HUES6 (cell line): ENCODE measurements around the gene GNAQ.
A peak's percentile ranks its signal among the peaks of the same experiment; 100 is the strongest.
"Not testable (repeated sequence)": the region's sequence is repeated elsewhere in the genome, so short reads cannot be mapped to it uniquely, and the experiment has no call there.

ENCODE experiments used
- H3K27ac ChIP-seq: 2 replicates; pipeline ENCODE4 v1.7.0; 2013; ENCODE audit warnings: low read depth, mild to moderate bottlenecking, low read length, inconsistent platforms
- H3K27me3 ChIP-seq: 2 replicates; pipeline ENCODE4 v1.6.1; 2013; ENCODE audit warnings: low read length; ENCODE audit not compliant: control insufficient read depth, insufficient read depth
- H3K36me3 ChIP-seq: 2 replicates; pipeline ENCODE4 v1.6.1; 2013; ENCODE audit warnings: low read length; ENCODE audit not compliant: control insufficient read depth, insufficient read depth
- H3K4me1 ChIP-seq: 2 replicates; pipeline ENCODE4 v1.6.1; 2013; ENCODE audit warnings: low read length; ENCODE audit not compliant: control insufficient read depth, insufficient read depth
- H3K4me3 ChIP-seq: 2 replicates; pipeline ENCODE4 v1.5.1; 2013; ENCODE audit warnings: low read depth, low read length
- H3K9ac ChIP-seq: one replicate; pipeline ENCODE4 v1.6.1; 2013; ENCODE audit warnings: mild to moderate bottlenecking, low read length
- H3K9me3 ChIP-seq: 2 replicates; pipeline ENCODE4 v1.6.1; 2013; ENCODE audit warnings: low read depth, low read length; ENCODE audit not compliant: control insufficient read depth, insufficient read depth

GNAQ gene

DNA sequence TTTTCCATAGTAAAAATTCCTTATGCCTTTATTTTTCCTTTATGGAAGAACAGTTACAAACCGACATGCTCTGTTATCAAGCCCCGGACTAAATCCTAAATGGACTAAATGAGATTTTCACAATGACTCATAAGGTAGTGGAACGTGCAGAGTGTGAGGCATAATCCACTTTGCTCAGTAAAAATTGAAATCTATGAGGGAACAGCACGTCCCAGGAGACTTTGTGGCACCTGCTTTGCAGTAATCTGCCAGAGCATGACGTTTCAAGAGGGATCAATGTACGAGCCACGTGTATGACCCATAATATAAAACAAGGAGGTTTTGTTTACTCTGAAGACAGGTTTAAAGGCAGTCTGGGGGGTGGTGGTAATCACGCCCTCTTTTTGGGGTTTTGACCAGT lies 299.7 kb downstream of the GNAQ start:
- Histone ChIP-seq H3K27ac (no peak overlapping the region), H3K27me3 (no peaks in the 10 kb centered on the region), H3K4me1 (peaks cover 26% of the 10 kb centered on the region), H3K4me3 (no peak overlapping the region), H3K36me3 (peaks cover 10% of the 10 kb centered on the region), H3K9ac (no peak overlapping the region), H3K9me3 (no peaks in the 10 kb centered on the region)

DNA sequence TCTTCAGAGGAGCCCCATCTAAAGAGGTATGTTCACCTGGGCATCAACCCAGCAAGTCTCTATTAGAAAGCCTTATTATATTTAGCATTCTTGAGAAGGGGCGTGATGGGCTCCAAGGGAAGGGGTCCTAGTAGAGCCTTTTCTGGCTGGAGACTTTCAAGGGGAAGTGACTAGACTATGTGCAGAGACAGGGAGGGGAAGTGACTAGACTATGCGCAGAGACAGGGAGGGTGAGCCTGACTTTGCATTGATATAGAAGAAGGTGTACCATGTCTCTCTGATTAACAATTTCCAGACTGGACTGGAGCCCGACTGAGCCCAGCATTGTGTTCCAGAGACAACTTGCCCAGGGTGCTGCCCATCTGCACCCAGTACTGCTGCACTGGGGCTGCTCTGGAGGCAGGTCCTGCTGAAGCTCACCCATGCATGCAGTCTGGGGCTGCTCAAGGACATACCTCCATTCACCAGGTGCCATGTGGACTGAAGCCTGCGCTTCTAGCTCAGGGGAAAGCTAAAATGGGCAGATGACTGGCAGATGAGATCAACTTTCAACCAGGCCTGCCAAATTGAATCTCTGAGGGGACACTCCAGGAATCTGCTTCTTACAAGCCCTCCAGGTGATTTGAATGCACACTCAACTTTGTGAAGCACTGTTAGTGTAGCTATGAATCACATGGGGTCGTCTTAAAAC lies 300.5 kb downstream of the GNAQ start:
- Histone ChIP-seq H3K9ac (no peak overlapping the region), H3K4me1 (peaks cover 20% of the 10 kb centered on the region), H3K36me3 (peaks cover 12% of the 10 kb centered on the region), H3K27me3 (no peaks in the 10 kb centered on the region), H3K4me3 (no peak overlapping the region), H3K9me3 (no peaks in the 10 kb centered on the region), H3K27ac (no peak overlapping the region)

DNA sequence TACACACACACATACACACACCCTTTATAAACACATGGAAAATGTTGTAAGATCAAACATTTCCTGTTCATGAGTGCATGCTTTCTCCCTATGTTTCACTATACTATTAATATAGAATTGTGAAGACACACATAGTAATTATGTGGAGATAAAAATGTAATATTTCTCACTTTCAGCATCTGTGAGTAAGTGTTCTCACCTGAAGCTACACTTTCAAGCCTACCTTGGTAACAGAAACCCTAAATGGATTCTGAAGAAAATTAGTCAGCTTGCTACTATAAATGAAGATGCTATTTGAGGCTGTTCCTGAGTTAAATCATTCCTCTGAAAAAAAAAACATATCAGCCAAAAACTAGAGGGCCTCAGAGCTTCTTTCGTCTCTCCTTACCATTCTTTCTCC lies 302.4 kb downstream of the GNAQ start:
- no peak overlapping the region for H3K27ac ChIP-seq

DNA sequence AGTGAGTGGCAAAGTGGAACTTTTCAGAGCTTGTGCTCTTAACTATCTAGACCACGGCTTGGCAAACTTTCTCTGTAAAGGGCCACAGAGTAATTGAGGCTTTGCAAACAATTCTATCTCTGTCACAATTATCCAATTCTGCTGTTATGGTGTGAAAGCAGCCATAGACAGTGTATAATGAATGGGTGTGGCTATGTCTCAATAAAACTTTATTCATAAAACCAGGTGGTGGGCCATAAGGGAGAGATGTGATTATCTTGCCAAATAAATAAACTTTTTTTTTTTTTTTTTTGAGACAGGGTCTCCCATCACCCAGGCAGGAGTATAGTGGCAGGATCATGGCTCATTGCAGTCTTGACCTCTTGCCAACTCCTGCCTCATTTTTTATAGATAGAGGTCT lies 304.8 kb downstream of the GNAQ start:
- Histone ChIP-seq H3K4me3 (no peak overlapping the region), H3K4me1 (peaks cover 10% of the 10 kb centered on the region; the same call in 1 of the 2 replicates), H3K36me3 (peaks cover 23% of the 10 kb centered on the region), H3K9me3 (0 out of 2 replicates have a peak, but pooled peaks cover 4% of the 10 kb centered on the region), H3K9ac (no peak overlapping the region), H3K27ac (no peak overlapping the region), H3K27me3 (no peaks in the 10 kb centered on the region)

More for the DNA sequence above, 302.4 kb downstream of the GNAQ start:
- Histone ChIP-seq H3K9me3 (no peaks in the 10 kb centered on the region), H3K27me3 (no peaks in the 10 kb centered on the region), H3K9ac (no peak overlapping the region), H3K36me3 (peaks cover 23% of the 10 kb centered on the region), H3K4me3 (no peak overlapping the region), H3K4me1 (peaks cover 10% of the 10 kb centered on the region; the same call in 1 of the 2 replicates)

- H3K9me3 ChIP-seq = 0 out of 2 replicates have a peak, but pooled peaks cover 4% of the 10 kb centered on the region
Observed at GRCh38 chr9:77726289-77726688, 305.3 kb downstream of the GNAQ start.

DNA sequence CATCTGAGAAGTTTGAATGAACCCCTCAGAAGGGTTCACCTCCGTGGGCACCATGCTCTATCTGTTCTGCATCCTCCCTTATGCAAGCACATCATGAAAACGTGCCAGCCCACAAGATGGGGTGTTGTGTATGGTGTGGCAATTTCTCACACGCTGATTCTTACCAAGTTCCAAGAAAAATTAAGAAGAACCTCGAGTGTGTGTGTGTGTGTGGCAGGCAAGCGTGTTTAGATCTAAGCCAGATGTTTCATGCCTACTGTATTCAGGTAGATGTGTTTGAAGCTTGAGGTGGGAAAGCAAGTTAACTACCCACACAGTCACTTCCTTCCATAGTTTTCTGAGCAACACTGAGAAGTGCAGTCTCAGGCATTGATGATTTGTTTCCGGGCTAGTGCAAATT lies 305.8 kb downstream of the GNAQ start:
- Histone ChIP-seq H3K4me3 (no peak overlapping the region), H3K36me3 (peaks cover 23% of the 10 kb centered on the region), H3K9ac (no peak overlapping the region), H3K4me1 (peaks cover 11% of the 10 kb centered on the region), H3K9me3 (0 out of 2 replicates have a peak, but pooled peaks cover 4% of the 10 kb centered on the region), H3K27ac (no peak overlapping the region), H3K27me3 (no peaks in the 10 kb centered on the region)

More at GRCh38 chr9:77726289-77726688, 305.3 kb downstream of the GNAQ start:
- H3K27ac ChIP-seq = no peak overlapping the region
- H3K27me3 ChIP-seq = no peaks in the 10 kb centered on the region
- peaks cover 23% of the 10 kb centered on the region for H3K36me3 ChIP-seq
- H3K4me1 ChIP-seq = peaks cover 9% of the 10 kb centered on the region
- no peak overlapping the region for H3K4me3 ChIP-seq
- H3K9ac ChIP-seq = no peak overlapping the region

DNA sequence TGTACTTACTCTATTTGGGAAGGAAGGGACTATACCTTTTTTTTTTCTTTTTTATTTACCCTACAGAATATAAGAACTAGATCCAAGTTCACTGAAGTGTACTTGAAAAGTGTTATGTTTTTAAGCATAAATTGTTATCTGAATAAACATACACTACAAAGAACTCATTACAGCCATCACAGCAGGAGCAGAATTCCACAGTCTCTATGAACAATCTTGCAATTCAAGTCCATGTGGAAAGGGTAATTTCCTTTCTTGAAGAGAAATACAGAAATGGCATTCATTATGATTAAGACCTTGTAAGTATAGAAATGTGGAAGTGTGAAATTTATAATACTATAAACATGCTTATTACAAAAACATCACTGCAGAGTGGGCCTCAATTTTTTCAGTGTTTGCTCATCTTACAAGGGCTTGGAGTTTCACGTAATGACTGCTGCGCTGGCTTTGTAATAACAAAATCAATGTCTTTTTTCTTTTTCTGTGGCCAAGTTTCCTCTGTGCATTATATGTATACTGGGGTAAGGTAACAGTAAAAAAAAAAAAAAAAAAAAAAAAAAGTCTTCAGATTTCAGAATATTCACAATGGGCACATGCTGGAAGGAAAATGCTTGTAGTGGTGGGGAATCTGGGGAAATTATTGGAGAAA lies 306.4 kb downstream of the GNAQ start:
- H3K4me3 ChIP-seq = no peak overlapping the region
- H3K36me3 ChIP-seq = peaks cover 23% of the 10 kb centered on the region
- no peak overlapping the region for H3K9ac ChIP-seq
- no peaks in the 10 kb centered on the region for H3K27me3 ChIP-seq
- H3K9me3 ChIP-seq = 0 out of 2 replicates have a peak, but pooled peaks cover 4% of the 10 kb centered on the region
- H3K27ac ChIP-seq = no peak overlapping the region
- H3K4me1 ChIP-seq = peaks cover 17% of the 10 kb centered on the region

- not testable (repeated sequence) for H3K9ac ChIP-seq, H3K27me3 ChIP-seq, H3K9me3 ChIP-seq, H3K4me3 ChIP-seq
- H3K4me1 ChIP-seq = peaks cover 45% of the 10 kb centered on the region
- peaks cover 11% of the 10 kb centered on the region for H3K36me3 ChIP-seq
- peak overlapping the region; percentile 30; the same call in 1 of the 2 replicates for H3K27ac ChIP-seq
Observed at GRCh38 chr9:77721156-77721555, 310.5 kb downstream of the GNAQ start.

DNA sequence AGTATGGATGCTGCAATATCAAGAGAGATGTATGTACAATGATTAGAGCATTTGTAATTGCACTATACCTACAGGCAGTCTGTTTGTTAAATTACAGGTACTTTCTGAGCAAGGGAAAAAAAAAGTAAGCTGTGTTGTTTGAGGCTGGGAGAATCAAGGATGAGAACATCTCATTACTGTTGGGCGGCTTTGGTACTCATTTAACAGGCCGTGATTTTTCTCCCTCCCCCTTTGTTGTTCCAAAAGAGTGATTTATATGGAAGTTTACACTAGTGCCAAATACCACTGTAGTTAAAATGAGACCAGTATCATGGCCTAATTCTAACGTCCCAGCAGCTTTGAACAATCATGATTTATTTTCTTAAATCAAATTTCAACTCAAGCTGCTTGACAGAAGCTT lies 312.3 kb downstream of the GNAQ start:
- 0 out of 2 replicates have a peak, but pooled peaks cover 4% of the 10 kb centered on the region for H3K9me3 ChIP-seq
- no peaks in the 10 kb centered on the region; the same call in 1 of the 2 replicates for H3K36me3 ChIP-seq
- H3K27ac ChIP-seq = peak overlapping the region; percentile 61
- H3K4me3 ChIP-seq = no peak overlapping the region
- H3K27me3 ChIP-seq = no peaks in the 10 kb centered on the region
- peak overlapping the region; percentile 10 for H3K9ac ChIP-seq
- peaks cover 57% of the 10 kb centered on the region for H3K4me1 ChIP-seq

GRCh38 chr9:77718298-77718640 lies 313.3 kb downstream of the GNAQ start:
- H3K4me1 ChIP-seq = peaks cover 63% of the 10 kb centered on the region
- H3K27me3 ChIP-seq, H3K36me3 ChIP-seq, H3K9me3 ChIP-seq, H3K4me3 ChIP-seq: not testable (repeated sequence)
- H3K9ac ChIP-seq = peak overlapping the region; percentile 13
- H3K27ac ChIP-seq = peak overlapping the region; percentile 76

DNA sequence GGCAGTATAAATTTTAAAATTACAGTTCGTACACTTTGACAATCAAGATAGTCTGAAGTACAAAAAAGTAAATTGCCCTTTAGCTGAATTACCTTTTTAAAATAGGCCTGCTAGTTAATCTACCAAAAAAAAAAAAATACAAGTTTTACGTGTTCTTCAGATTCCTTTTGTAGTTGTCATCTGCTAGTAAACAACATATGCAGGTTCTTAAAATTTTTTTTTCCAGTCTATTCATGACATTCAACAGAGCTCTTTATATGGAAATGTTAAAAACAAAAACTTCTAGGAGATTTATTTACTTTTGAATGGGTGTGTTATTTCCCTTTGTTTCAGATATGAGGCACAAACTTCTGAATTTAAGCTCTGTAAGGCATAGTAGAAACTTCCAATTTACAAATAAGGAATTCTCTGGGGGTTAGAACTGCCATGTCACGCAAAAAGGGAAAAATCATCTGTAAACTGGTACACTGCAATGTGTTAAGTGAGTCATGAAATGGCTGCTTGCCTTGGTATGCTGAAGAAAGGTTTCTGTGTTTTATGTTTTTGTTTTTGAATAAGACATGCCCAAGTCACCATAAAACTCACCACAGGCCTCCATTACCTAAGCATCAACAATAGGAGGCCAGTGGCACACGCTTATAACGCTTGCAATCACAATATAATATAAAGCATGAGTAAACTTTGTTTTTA lies 313.9 kb downstream of the GNAQ start:
- peak overlapping the region; percentile 76 for H3K27ac ChIP-seq
- not testable (repeated sequence) for H3K27me3 ChIP-seq, H3K4me3 ChIP-seq, H3K36me3 ChIP-seq, H3K9me3 ChIP-seq
- H3K4me1 ChIP-seq = peaks cover 63% of the 10 kb centered on the region
- peak overlapping the region; percentile 13 for H3K9ac ChIP-seq
